Upper lobe of left lung (tissue), 6 donors: ENCODE results near the gene KCNMA1. TPM values are rescaled to one million over a fixed set of nuclear protein-coding genes. Genes with fewer than 3 reads are reported as not detected.

Experiments used
- ATAC-seq, 2 donors: fragments of 200-7000 bp; cut with Tn5 transposase; one replicate each; pipeline ENCODE4 v1.9.1; 2022; ENCODE audit warnings: mild to moderate bottlenecking in 2 of 2, moderate library complexity in 2 of 2; ENCODE audit not compliant: low FRiP score in 2 of 2
- DNase-seq, 2 donors: peaks; one replicate each; pipeline ENCODE4 v3.0.0-alpha.2; 2019 to 2020
- H3K27ac ChIP-seq, 4 donors: fragments of 200-600 bp; sonication (generic); one replicate each; pipeline ENCODE4 v1.5.1; 2016 to 2019
- H3K27me3 ChIP-seq, 4 donors: fragments of 200-600 bp; sonication (generic); one replicate each; pipeline ENCODE4 v1.5.1; 2017 to 2019
- H3K36me3 ChIP-seq, 4 donors: fragments of 200-600 bp; sonication (generic); one replicate each; pipeline ENCODE4 v1.5.1; 2016 to 2019
- H3K4me1 ChIP-seq, 4 donors: fragments of 200-600 bp; sonication (generic); one replicate each; pipeline ENCODE4 v1.5.1; 2018 to 2019
- H3K4me3 ChIP-seq, 4 donors: fragments of 200-600 bp; sonication (generic); one replicate each; pipeline ENCODE4 v1.5.1; 2017 to 2019; ENCODE audit warnings: mild to moderate bottlenecking in 2 of 4, moderate library complexity in 1 of 4
- H3K9me3 ChIP-seq, 4 donors: fragments of 200-600 bp; sonication (generic); one replicate each; pipeline ENCODE4 v1.5.1; 2018 to 2019
- EP300 ChIP-seq, 4 donors: sonication (generic); formaldehyde crosslinking; IDR thresholded peaks; one replicate each; pipeline ENCODE4 v1.5.1; 2017; ENCODE audit warnings: antibody characterized with exemption in 4 of 4, control low read depth in 2 of 4
- POLR2A ChIP-seq, 4 donors: fragments of 450-650 bp; IDR thresholded peaks; one replicate each; pipeline ENCODE4 v1.5.1; 2016 to 2017; ENCODE audit warnings: antibody characterized with exemption in 4 of 4, mild to moderate bottlenecking in 2 of 4
- POLR2AphosphoS5 ChIP-seq, 2 donors: sonication (generic); formaldehyde crosslinking; IDR thresholded peaks; one replicate each; pipeline ENCODE4 v1.5.1; 2017; ENCODE audit warnings: antibody characterized with exemption in 2 of 2
- WGBS, 2 donors: methylation state at CpG; one replicate each; pipeline ENCODE4 v1.1.5; 2017 to 2018; 5-methylcytosine and 5-hydroxymethylcytosine counted together
- total RNA-seq, 6 donors: library from RNA; depleted of rRNA in 4 of 6; stranded (reverse); fragments of >200 nt in 4 of 6; gene quantifications; one replicate each; pipeline versions ENCODE4 v1.1.0 to v1.2.1, GENCODE V29; 2016 to 2021
- TF ChIP-seq, protein P1 (sequence below), 6 experiments: fragments of 450-650 bp in 4 of 6; fragments of 200-600 bp in 2 of 6; sonication (generic) in 2 of 6; IDR thresholded peaks; one replicate each; pipeline ENCODE4 v1.5.1; 2016 to 2019; ENCODE audit warnings: antibody characterized with exemption in 6 of 6
- donor health status: DM: no; HTN: no; CAD: no; lungs with moderate emphysema.
- donor health status: DM: no; HTN: yes; CAD: no; lungs with severe emphysema.

KCNMA1 gene
- total RNA-seq, 6 donors from 2014 or later = 5.8 to 107 (median 22.0) TPM

DNA sequence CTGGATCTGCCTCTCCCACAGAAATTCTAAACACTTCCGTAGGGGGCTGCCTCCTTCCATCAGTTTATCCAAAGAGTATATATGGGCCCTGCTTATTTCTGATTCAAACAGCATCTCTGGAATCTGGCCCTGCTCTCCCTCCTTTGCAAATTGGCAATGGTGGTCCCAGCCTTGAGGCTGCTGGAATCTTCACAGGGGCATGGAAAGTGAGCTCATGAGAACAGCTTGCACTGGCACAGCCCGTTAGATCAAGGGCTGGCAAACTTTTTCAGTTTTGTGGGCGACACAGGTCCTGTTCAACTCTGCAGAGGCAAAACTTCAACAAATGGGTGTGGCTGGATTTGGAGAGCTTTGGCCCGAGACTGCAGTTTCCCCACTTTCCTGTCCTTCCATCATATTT is 526.9 kb downstream of the KCNMA1 start:
- Histone ChIP-seq H3K4me3 (no peak overlapping the region), H3K4me1 (peaks cover 0 to 6% (median 0%) of the 10 kb centered on the region in 4 donors), H3K27ac (no peak overlapping the region), H3K9me3 (no peaks in the 10 kb centered on the region), H3K36me3 (no peaks in the 10 kb centered on the region), H3K27me3 (no peaks in the 10 kb centered on the region)
- ATAC-seq = no peak
- WGBS, 2 donors = 62 to 70% methylated on average over 2 to 4 of the region's 4 CpGs
- TF ChIP-seq POLR2A (IDR thresholded peaks at IDR 0.05) = no peak
- TF ChIP-seq POLR2AphosphoS5 (IDR thresholded peaks at IDR 0.05) = no peak
- no peak for TF ChIP-seq EP300 (IDR thresholded peaks at IDR 0.05)
- TF ChIP-seq, protein P1, sequence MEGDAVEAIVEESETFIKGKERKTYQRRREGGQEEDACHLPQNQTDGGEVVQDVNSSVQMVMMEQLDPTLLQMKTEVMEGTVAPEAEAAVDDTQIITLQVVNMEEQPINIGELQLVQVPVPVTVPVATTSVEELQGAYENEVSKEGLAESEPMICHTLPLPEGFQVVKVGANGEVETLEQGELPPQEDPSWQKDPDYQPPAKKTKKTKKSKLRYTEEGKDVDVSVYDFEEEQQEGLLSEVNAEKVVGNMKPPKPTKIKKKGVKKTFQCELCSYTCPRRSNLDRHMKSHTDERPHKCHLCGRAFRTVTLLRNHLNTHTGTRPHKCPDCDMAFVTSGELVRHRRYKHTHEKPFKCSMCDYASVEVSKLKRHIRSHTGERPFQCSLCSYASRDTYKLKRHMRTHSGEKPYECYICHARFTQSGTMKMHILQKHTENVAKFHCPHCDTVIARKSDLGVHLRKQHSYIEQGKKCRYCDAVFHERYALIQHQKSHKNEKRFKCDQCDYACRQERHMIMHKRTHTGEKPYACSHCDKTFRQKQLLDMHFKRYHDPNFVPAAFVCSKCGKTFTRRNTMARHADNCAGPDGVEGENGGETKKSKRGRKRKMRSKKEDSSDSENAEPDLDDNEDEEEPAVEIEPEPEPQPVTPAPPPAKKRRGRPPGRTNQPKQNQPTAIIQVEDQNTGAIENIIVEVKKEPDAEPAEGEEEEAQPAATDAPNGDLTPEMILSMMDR (IDR thresholded peaks at IDR 0.05) = no peak
- DNase-seq = no peak

DNA sequence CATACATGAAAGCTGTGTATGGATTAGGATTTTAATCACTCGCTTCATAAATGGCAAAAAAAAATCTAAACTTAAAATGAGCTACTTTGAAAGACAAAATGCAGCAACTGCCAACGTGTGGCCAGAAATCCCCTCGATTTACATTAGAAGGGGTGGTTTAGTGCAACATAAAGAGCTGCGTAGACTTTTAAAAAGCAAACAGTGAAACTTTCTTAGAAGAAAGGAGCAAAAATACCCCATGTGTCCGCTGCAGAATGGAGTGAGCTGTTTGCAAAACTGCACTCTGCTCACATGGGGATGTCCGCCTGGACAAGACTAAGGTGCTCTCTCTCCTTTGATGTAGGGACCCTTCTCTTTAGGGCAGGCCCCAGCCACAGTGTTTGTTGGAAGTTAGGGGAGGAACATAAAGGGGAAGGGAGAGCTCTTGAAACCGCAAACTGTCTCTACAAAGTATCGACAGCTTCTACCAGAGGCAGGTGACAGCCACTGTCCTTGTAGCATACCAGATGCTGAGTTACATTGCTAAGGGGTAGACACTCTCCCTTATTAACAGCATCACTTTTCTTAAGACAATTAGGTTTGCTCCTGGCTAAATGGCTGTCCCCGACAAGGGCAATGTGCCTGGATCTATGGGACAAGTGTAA is 528.1 kb downstream of the KCNMA1 start:
- Histone ChIP-seq H3K9me3 (no peaks in the 10 kb centered on the region), H3K27ac (no peak overlapping the region), H3K27me3 (no peaks in the 10 kb centered on the region), H3K4me1 (peaks cover 0 to 6% (median 3%) of the 10 kb centered on the region in 4 donors), H3K36me3 (no peaks in the 10 kb centered on the region), H3K4me3 (no peak overlapping the region)
- 89 to 93% methylated on average over 9 of the region's 9 CpGs for WGBS, 2 donors
- no peak for DNase-seq
- TF ChIP-seq POLR2A (IDR thresholded peaks at IDR 0.05) = no peak
- no peak for TF ChIP-seq POLR2AphosphoS5 (IDR thresholded peaks at IDR 0.05)
- TF ChIP-seq, protein P1 (IDR thresholded peaks at IDR 0.05) = no peak
- TF ChIP-seq EP300 (IDR thresholded peaks at IDR 0.05) = no peak
- no peak for ATAC-seq

DNA sequence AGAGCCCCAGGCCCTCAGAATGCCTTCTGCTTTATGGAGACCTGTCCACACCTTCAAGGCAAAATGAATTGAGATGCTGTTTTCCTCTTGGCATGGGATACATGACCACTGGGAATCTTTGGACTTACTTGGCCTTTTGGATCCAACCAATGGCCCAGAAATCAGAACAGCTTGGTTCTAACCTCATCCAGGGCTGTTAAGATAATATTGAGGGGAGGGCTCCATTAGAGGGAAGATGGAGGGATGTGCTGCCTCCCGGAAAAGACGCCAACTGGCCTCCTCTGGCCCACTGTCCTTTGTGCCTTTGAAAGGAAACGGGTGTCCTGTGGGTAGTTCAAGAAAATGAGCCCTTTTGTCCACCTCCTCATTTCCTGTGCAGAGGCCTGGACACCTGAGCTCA is 530.9 kb downstream of the KCNMA1 start:
- TF ChIP-seq POLR2A (IDR thresholded peaks at IDR 0.05) (no peak), EP300 (IDR thresholded peaks at IDR 0.05) (no peak), POLR2AphosphoS5 (IDR thresholded peaks at IDR 0.05) (no peak)
- TF ChIP-seq, protein P1 (IDR thresholded peaks at IDR 0.05) = no peak
- no peak for ATAC-seq
- Histone ChIP-seq H3K9me3 (no peaks in the 10 kb centered on the region), H3K27me3 (no peaks in the 10 kb centered on the region), H3K4me1 (peaks cover 0 to 3% (median 3%) of the 10 kb centered on the region in 4 donors), H3K27ac (no peak overlapping the region), H3K36me3 (no peaks in the 10 kb centered on the region), H3K4me3 (no peak overlapping the region)
- no peak for DNase-seq
- 74 to 79% methylated on average over 3 of the region's 3 CpGs for WGBS, 2 donors

DNA sequence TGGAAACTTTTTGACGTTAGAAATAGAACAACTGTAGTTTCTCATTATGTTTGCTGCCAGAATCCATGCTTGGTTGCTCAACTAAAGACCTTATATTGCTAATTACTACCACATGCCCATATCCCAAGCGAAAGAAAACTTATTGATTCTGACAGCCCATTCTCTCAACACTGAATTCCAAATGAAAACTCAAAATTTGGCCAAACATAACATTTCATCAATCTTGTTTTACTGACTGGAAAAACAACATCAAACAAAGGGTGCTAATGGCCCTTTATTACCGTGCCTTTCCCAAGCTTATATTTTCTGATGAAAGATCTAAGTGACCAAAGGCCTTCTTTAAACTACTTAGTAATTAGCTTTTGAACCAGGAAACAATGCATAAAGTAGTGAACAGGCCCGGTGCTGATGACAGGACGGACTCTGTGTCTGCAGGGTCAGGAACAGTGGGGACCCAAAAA is 531.8 kb downstream of the KCNMA1 start:
- no peak for TF ChIP-seq POLR2AphosphoS5 (IDR thresholded peaks at IDR 0.05)
- TF ChIP-seq EP300 (IDR thresholded peaks at IDR 0.05) = no peak
- TF ChIP-seq, protein P1 (IDR thresholded peaks at IDR 0.05) = no peak
- no peaks in the 10 kb centered on the region for H3K36me3 ChIP-seq
- DNase-seq (no peak), ATAC-seq (peak in 1 of 2 donors; percentile 47)
- no peaks in the 10 kb centered on the region for H3K9me3 ChIP-seq
- 61 to 77% methylated on average over 5 of the region's 5 CpGs for WGBS, 2 donors
- H3K4me3 ChIP-seq = no peak overlapping the region
- H3K4me1 ChIP-seq = peaks cover 0 to 3% (median 1%) of the 10 kb centered on the region in 4 donors
- H3K27ac ChIP-seq = peak overlapping the region in 1 of 4 donors; percentile 17
- no peaks in the 10 kb centered on the region for H3K27me3 ChIP-seq
